NCI-H128 (cell line): Measurements from ENCODE around the gene ELP5.
A peak's percentile ranks its signal among the peaks of the same experiment; 100 is the strongest.

Experiments used
- DNase-seq: peaks from one replicate; lab custom pipeline; 2025; ENCODE audit not compliant: unreplicated experiment; lab: John Stamatoyannopoulos, UW

The ELP5 gene

DNA sequence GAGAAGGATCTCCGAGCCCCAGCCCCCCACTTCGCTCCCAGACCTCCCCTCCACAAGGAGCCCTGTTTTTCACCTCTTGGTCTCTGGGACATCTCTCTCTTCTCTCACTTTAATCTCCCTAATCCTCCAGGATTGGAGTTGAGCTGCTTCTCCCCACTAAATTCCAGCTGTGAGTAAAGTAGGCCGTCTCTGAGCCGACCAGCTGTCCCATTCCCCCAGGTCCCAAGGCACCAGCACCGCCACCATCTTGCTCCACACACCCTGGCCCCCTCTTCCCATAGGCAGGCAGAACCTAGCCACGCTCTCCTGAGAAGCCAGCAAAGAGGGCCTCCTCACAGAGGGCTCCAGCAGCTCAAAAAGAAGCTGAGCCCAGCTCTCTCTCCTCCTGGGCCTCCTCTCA is 33.3 kb upstream of the ELP5 start:
- DNase-seq: no peak

DNA sequence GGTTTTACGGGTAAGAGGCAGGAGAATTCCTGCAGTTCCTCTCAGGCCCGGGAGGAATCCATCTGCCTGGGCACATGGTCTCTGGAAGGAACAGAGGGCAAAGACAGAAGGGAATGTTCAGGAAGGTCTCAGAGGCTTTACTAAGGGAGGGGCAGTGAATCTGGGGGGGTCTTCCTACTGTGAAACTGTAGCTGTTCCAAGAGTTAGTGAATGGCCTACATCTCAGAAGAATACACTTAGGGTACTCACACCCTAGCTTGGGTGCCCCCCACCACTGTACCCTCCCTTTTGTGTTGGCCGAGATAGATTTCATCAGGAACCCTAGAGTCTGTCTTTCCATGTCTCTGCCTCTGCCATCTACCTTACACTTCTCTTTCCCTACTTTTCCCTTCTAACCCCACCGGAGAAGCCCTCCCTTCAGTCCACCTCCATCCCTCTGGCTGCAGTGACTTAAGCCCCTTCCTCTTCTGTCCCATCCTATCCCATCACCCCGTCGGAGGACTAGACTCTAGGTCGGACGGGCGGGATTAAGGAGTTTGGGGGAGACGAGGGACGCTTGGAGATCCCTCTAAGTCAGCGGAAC is 32.7 kb upstream of the ELP5 start:
- DNase-seq: no peak

DNA sequence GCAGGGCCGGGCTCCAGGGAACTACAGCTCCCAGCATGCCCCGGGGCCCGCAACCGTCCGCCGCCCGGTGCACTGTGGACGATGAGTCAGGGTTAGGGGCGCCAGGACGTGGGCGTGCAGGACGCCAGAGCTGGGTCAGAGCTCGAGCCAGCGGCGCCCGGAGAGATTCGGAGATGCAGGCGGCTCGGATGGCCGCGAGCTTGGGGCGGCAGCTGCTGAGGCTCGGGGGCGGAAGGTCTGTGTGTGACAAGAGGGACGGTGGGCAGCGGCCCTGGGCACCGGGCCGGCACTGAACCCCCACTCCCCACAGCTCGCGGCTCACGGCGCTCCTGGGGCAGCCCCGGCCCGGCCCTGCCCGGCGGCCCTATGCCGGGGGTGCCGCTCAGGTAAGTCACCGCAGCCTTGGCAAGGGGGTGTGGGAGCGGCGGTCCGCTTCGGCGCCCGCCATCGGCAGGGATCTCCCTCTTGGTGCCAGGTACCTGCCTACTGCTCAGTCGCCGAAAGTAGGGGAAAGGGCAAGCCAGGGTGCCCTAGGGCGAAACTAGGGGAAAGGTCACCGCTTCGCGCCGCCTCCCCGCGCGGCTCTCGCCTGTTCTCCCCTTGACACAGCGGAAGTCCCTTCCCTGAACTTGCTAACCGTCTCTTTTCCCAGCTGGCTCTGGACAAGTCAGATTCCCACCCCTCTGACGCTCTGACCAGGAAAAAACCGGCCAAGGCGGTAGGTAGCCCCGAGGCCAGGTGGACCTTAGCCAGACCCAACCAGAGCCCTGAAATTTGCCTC is 32.0 kb upstream of the ELP5 start, which contains the start of the genes ACADVL and DLG4:
ACADVL (plus strand) TSS at position 127 of the 781 bp plus-strand sequence; CDS start at position 174, 47 bp downstream.
DLG4 (minus strand) TSS at position 25 of the 781 bp plus-strand sequence.
- peak; percentile 17 for DNase-seq

DNA sequence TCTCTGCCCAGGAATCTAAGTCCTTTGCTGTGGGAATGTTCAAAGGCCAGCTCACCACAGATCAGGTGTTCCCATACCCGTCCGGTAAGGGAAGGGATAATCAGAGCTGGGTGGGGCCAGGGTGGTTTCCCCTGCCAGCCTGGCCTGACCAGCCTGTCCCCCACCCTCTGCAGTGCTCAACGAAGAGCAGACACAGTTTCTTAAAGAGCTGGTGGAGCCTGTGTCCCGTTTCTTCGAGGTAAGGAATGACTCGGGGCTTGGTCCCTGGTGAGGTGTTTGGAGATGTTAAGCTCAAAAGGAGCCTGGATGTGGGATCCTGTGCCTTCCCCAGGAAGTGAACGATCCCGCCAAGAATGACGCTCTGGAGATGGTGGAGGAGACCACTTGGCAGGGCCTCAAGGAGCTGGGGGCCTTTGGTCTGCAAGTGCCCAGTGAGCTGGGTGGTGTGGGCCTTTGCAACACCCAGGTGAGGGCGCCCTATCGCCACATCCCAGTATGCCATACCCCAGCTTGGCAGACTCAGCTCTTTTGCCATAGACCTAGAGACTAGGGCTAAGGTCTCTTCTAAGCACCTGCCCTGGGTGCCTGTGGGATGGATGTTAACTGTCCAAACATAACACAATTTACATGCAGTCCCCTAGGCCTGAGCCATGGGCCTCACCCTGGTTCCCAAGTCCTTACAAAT is 31.3 kb upstream of the ELP5 start:
- peak; percentile 8 for DNase-seq

DNA sequence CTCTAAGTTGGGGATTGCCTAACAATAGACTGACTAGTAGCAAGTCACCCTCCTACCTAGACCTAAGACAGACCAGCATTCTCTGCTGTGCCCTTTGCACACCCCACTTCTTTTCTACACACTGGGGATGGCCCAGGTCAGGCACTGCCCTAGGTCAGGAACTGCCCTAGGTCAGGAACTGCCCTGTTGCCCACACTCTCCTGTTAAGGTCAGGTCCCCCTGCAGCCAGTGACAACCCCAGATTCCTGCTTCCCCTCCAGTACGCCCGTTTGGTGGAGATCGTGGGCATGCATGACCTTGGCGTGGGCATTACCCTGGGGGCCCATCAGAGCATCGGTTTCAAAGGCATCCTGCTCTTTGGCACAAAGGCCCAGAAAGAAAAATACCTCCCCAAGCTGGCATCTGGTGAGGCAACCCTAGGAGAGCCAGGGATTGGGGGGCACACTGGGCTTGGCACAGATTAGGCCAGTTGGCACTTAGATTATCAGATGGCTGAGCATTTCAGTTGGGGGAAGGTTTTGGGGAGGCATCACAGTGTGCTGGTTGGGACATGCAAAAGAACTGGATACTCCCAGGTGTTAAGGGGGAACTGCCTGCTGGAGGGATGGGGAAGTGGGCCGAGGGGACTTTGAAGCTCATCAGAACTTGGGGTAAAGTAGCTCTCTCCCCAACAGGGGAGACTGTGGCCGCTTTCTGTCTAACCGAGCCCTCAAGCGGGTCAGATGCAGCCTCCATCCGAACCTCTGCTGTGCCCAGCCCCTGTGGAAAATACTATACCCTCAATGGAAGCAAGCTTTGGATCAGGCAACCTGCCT is 30.5 kb upstream of the ELP5 start:
- no peak for DNase-seq

DNA sequence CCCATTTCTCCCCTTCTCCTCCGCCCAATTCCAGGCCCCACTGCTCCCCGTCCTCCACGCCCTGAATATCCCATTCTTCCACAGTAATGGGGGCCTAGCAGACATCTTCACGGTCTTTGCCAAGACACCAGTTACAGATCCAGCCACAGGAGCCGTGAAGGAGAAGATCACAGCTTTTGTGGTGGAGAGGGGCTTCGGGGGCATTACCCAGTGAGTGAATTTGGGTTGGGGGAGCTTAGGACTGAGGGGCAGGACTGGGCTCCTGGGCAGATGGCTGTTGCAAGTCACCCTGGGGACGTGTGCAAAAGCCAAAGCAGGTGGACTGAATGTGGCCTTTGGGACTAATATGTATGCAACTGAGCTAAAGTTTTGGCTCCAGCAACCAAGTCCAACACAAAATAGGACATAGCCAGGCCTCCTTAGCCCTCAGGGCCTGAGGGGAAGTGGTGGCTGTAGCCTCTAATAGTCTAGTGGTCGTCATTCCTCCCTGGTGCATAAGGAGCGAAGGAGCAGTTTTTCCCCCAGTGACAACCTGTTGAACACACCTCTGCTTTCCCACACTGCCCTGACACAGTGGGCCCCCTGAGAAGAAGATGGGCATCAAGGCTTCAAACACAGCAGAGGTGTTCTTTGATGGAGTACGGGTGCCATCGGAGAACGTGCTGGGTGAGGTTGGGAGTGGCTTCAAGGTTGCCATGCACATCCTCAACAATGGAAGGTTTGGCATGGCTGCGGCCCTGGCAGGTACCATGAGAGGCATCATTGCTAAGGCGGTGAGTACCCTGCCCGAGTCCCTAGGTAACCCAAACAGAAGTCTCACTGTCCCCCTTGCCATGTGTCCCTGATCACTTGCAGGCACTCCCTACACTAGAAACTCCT is 29.7 kb upstream of the ELP5 start:
- DNase-seq: no peak

DNA sequence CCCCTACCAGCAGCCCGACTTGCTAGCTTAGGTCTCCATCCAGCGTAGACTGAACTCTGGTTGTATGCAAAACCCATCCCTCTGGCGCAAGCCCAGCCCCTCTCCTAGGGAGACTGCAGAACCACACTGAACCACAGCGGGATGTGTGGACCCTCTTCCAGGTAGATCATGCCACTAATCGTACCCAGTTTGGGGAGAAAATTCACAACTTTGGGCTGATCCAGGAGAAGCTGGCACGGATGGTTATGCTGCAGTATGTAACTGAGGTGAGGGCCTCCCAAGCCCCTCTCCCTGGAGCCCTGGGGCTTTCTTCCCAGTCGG is 29.1 kb upstream of the ELP5 start:
- no peak for DNase-seq

DNA sequence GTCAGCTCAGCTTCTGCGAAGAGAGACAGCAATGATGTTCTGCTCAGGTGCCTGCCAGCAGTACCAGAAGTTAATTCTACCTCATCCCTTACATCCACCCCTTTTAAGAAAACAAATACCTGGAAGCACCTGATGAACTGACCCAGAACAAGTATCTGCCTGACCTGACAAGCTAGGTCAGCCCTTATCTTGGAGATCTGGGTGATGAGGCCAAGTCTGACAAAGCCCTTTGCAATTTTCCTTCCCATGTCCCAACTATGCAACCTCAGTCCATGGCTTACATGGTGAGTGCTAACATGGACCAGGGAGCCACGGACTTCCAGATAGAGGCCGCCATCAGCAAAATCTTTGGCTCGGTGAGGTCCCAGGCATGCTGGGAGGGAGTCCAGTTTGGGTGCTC is 28.6 kb upstream of the ELP5 start:
- no peak for DNase-seq

DNA sequence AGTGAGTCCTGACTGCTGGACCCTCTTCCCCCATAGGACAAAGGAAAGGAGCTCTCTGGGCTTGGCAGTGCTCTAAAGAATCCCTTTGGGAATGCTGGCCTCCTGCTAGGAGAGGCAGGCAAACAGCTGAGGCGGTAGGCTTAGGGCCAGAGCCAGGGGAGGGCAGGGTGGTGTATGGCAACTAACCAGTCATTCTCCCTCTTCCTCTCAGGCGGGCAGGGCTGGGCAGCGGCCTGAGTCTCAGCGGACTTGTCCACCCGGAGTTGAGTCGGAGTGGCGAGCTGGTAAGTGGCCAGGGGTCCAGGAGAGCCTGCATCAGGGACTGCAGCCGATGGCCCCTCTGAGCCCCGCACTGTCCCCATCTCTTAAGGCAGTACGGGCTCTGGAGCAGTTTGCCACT is 27.9 kb upstream of the ELP5 start:
- no peak for DNase-seq

DNA sequence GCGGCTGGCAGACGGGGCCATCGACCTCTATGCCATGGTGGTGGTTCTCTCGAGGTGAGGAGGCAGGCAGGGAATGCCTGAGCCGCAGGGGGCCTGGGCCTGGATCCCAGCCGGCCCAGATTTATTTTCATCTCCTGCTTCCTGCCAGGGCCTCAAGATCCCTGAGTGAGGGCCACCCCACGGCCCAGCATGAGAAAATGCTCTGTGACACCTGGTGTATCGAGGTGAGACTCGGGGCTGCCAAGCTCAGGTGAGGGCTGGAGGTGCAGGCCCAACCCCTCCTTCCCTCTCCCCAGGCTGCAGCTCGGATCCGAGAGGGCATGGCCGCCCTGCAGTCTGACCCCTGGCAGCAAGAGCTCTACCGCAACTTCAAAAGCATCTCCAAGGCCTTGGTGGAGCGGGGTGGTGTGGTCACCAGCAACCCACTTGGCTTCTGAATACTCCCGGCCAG is 27.3 kb upstream of the ELP5 start:
- no peak for DNase-seq

DNA sequence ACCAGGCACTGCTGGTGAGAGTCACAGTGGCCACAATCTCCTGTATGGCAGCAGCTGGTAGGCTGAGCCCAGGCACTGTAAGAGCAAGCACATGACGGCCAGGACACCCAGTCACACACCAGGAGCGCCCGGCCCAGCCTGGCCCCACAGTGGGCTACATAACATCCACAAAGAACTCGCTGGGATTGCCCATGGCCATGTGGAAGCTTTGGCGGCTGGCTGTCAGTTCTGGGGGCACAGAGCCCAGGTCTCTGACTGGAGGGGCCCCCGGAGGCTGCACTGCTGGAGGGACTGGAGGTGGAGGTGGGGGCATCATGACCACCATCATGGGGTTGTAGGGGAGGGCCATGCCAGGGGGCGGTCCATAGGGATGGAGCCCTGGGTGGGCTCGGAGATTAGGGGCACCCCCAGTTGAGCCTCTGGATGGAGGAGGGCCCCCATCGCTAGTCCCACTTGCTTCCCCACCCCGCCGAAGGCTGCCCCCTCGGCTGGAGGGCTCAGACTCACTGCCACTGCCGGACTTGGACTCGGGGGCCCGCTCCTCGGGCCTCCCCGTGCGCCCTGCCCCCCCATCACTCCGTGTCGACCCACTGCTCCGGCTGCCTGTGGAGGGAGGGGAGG is 26.2 kb upstream of the ELP5 start:
- no peak for DNase-seq

DNA sequence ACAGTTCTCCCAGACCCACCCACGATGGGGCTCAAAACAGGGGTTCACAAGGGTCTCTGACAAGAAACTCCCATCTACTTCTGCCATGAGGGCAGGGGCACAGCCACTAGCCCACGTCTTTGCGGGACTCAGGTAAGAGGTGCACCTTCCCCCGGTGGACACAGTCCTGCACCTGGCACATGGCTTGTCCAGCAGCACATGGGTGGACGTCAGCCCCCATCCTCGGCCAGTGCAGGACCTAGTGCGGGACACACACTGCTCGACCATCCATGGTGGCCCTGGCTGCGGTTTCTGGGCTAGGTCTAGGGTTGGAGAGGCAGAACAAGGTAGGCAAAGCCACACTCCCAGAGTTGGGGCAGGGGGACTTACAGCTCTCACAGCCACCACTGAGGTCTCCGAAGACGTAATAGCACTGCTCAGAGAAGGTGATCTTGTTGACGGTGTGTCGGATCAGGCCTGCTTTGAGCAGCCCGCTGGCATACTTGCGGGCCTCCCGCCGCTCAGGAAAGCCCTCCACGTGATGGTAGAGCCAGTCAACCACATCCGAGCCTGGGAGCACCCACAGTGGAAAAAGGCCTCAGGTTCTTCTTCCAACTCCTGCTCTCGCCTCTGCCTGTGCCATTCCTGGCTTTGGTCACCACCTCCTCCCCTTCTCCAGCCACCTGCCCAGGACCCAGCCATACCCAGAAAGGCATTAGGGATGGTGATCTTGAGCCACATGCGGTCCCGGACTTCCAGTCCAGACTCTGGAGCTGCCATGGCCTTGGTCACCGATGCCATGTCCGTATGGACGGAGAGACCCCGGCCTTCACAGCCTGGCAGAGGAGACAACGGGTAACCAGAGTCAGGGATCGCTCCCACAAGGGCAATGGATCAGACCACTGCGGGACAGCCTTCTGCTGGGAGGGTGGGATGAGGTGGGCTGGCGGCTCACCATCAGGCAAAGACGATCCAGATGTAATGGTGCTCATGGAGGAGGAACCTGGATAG is 25.0 kb upstream of the ELP5 start:
- no peak for DNase-seq

DNA sequence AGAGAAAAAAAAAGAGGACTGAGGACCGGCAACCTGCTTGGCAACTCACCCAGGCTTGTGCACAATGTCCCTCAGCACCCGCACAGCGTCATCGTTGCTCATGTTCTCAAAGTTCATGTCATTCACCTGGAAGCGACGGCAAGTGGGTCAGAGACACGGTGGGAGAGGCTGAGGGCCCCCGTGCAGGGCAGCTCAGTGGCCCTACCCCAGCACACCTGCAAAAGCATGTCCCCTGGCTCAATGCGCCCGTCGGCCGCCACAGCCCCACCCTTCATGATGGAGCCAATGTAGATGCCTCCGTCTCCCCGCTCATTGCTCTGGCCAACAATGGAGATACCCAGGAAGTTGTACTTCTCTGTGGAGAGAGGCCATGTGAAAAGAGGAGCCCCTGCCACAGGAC is 23.1 kb upstream of the ELP5 start:
- no peak for DNase-seq

DNA sequence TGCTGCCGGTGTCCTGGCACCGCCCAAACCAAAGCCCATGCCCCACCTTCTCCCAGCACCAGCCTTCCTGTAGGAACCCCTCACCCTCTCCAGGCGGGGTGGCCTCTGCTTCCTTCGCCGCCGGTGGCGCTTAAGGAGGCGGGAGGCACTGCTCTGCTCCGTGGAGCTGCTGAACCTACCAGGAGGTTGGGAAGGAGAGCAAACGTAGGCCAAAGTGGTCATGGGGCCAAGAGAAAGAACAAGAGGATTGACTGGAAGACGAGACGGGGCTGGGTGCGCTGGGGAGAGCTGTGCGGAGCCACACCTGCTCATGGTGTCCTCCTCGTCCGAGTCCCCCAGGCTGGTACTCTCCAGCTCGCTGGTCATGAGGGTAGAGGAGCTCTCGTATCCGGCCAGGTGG is 22.5 kb upstream of the ELP5 start:
- DNase-seq: no peak

DNA sequence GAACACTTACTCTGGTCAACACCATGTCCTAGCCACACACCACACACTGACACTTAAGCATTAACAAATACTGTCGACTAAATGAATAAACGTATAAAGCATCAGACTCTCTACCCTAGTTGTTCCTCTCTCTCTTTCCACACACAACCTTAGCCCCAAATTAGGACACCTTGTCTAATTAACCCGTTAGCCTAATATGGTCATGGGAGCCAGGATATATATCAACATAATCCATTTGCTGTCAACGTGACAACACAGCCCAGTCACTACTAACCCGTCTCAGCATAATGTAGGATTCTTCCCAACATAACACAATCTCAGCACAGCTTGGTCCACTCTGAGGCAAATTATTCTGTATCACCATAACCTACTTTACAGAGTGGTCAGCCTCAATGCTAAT is 19.9 kb upstream of the ELP5 start:
- no peak for DNase-seq

DNA sequence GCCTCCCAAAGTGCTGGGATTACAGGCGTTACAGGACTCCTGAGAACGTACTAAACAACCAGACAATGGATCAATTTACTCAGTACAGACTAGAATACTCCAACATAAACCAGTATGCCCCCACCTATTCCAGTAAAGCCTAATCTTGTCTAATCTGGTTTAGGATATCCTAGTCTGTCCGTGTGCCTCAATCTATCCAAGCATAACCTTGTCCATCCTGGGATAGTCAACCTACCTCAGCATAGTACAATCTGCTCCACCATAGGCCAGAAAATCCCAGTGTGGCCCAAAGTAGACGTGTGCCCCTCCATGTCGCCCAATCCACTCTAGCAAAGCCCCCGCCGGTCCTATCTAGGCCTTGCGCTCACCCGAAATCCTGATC is 18.3 kb upstream of the ELP5 start:
- DNase-seq: no peak

DNA sequence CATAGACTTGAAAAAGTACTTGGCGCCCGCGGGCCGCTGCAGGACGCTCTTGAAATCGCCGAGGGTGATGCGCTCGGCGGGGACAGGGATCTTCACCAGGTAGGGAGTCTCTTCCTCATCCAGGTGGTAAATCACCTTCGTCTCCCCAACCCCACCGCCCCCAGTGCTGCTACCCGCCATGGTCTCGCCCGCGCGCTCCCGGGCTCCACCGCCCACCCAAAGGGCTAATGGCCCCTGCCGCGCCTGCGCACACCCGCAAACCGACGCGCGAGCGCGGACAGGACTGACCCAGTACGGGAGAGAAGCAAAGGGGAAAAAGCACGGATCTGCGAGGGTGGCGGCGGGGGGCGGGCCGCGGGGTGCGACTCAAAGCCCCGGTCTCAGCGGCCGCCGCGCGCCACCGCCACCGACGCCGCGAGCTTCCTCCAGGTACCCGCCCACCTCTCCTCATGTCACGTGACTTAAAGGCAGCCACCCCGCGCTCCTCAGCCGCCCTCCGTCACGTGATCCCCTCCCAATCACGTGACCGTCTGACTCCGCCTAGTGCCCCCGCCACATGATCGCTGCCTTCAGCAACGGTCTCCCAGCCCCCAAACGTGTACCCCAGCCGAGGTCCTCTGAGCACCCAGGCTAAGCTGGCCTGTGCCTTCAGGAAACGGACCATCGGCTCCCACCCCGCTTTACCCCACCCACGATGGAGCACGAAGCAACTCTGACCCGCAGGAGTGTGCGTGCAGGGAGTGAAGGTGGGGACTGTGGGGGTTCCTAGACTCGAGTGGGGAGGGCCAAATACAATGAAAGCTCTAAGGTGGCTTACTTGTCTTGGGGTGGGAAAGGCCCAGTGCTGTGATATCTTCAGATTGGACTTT is 17.7 kb upstream of the ELP5 start, which contains the start of gene DVL2:
DVL2 (minus strand) TSS at position 435 of the 869 bp plus-strand sequence; CDS start at position 180, 255 bp downstream.
- DNase-seq: peak; percentile 74
